NAMALWA (cell line): ENCODE measurements around the gene GRAMD2B.
"Not testable (repeated sequence)": the region's sequence is repeated elsewhere in the genome, so short reads cannot be mapped to it uniquely, and the experiment has no call there.

Source experiments
- DNase-seq: peaks from one replicate; pipeline ENCODE4 v3.0.0-alpha.2; 2015; ENCODE audit warnings: low spot score

GRAMD2B gene, protein sequence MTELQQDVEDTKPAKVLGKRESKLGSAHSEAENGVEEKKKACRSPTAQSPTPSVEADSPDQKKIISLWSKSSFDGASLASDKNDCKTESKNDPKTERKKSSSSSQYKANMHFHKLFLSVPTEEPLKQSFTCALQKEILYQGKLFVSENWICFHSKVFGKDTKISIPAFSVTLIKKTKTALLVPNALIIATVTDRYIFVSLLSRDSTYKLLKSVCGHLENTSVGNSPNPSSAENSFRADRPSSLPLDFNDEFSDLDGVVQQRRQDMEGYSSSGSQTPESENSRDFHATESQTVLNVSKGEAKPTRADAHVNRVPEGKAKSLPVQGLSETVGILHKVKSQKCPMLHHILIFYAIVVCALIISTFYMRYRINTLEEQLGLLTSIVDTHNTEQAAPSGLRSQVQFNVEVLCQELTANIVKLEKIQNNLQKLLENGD

DNA sequence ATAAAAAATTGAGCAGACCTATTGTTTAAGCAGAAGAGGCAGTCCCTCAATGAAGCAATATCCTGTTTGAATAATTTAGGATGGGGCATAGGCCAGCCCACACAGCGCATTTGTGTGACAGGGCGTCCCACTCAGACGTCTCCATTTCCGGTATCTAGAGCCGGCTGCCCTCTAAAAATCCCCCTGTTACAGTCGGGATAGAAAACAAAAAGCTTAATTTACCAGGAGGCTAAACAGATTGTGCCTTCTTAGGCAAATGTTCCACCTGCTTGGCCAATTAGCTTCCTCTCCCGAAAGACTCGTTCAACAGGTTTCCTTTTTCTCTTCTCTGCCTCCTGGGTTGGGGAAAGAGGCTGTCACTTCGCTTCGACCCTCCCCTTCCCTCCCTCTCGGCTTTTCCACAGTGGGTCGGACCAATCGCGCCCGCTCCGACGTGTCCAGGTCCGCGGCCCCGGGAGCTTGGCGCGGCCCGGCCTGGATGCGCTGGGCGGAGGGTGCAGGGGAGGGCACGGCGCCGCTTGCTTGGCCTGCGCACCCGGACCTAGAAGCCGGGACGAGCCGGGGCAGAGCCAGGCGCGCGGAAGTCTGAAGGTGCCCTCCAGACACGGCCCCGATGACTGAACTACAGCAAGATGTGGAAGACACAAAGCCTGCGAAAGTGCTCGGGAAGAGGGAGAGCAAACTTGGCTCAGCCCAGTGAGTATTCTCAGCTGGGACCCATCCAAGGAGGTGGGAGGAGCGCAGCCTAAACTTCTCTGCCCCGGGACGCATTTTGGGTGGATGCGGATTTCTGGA is at the start of gene GRAMD2B:
Gene GRAMD2B (plus strand): TSS at position 416 of the 795 bp plus-strand sequence. CDS start 198 bp downstream, at position 614.
- no peak for DNase-seq

DNA sequence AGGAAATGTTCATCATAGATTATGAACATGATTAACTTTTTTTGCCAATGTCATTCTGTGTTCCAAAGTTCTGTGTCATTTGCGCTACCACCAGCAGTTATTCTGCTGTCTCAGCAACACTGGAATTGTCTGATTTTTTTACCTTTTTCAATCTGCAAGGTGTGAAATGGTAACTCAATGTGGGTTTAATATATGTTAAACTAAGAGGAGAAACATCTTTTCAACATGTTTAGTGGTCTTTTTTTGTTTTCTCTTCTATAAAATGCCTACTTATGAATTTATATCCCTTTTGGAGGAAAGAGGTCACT is 49.1 kb upstream of the GRAMD2B start:
- DNase-seq = no peak

DNA sequence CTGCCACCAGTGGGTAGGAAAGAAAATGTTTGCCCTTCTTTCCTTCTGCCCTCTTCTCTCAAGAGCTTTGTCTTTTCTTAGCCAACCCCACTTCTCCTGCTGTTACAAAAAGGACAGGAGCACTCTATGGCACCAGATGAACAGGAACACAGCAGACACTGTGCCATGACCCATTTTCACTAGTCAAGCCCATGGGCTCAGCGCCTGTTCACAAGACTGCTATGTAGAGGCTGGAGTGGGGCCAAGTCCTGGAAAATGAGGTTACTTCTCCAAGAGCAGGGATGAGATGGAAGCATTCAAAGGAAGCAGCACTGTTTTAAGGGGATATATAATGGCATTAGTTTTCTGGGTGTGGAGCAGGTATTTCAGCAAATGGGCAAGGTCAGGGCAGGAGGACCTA is 46.8 kb upstream of the GRAMD2B start:
- no peak for DNase-seq

DNA sequence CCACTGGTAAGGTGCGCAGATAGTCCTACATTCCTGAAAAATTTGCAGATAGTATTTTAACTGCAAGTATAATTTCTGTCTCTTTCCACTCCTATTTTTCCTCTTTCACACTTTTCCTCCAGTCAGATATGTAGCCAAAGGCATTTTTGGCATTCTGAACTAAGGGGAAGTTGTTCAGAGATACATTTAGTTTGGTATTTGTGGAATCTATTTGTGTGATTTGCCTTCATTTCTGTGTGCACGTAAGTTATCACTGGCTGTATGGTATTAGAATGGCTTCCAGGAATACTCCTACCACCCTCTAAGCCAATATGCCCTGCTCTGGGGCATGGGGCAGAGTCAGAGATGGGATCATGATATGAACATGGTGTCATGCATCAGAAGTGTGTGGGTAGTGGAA is 45.8 kb upstream of the GRAMD2B start:
- no peak for DNase-seq

DNA sequence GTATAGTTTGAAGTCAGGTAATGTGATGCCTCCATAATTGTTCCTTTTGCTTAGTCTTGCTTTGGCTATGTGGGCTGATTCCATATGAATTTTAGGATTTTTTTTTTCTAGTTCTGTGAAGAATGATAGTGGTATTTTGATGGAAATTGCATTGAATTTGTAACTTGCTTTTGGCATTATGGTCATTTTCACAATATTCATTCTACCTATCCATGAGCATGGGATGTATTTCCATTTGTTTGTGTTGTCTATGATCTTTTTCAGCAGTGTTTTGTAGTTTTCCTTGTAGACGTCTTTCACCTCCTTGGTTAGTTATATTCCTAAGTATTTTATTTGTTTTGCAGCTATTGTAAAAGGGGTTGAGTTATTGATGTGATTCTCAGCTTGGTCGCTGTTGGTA is 42.9 kb upstream of the GRAMD2B start:
- DNase-seq = not testable (repeated sequence)

DNA sequence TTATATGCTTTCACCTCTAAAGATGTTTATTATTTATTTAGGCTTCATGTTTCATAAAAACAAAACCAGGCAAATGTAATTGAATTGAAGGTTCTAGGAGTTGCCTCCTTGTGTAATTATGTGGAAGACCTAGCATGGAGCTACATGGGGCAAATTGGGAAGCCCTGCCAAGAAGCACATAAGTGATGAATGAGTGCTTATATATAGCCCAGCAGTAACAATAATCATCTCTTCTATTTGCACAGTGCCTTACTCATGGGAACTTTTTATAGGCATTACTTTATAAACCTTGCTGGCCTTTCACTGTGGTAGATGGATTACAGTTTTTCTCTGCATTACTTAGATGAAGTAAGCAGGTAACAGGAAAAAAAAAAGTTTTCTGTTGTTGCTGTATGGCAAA is 40.0 kb upstream of the GRAMD2B start:
- DNase-seq = no peak

DNA sequence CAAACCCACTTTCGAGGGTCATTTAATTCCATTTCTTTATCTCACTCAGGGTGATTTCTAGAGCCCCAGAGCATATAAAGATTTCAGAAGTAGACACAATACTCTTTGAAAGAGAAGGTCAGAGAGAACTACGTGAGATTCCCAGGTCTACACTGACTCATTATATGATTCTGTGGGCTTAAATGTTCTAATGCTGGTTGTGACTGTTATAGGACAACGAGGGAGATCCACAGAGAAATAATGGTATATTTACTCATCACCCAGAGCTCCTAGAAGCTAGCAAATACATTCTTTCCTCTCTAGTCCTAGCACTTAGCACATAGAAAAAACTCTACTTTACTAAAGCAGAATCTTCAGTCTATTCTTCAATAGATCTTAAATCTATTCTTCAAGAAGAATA is 39.4 kb upstream of the GRAMD2B start:
- DNase-seq = no peak

DNA sequence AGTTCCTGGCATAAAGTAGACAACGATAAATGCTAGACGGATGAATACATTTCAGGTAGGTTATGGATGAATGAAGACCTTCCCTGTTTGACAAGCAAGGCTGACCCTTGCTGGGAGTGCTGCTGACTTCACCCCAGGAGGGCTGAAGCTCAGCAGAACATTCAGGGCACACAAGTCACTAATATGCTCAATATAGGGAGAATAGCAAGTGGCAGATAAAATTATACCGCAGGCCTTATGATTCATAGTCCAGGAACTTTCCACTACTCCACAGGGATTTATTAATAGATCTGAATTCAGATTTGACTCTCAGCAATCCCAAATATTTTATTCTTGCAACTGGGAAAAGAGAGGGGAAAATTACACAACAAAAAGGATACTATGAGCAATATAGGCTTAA is 38.2 kb upstream of the GRAMD2B start:
- no peak for DNase-seq

DNA sequence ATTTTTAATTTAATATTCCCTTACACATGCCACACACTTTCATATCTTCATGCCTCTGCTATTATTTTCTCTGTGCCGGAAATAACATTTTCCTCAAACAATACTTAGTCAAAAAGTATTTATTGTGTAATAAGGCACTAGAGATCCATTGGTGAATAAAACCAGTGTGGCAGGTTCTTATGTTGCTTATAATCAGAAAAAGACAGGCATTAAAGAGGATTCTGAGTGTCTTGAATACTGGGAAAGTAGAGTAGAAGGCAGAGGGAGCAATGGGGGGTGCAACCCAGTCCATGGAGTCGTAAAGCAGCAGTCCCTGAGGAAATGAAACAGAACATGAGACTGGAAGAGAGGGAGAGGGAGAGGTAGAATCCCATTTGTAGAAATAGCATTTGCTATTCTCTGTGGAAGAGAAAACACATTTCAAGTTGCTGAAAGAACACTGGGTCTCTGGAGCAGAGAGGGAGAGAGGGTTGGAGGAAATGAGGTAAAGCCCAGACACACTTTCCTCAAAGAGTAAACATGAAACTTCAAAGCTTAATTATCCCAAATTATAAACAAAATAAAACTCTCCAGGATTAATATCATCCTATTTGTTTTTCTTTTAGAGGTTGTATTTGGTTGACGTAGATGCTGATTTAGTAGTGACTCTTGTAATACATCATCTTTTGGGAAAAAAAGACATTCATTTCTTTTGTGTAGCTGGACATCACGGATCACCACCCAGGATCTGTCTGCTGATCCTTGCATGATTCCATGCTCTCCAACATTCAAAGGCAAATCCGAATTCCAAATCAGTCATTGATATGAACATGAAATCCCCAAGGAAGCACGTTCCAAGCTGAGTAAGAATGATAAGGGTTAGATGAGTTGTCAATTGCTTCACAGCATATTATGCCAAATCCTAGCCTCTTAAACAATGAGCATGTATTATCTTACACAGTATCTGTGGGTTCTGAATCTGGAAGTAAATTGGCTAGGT is 37.4 kb upstream of the GRAMD2B start:
- DNase-seq = no peak

DNA sequence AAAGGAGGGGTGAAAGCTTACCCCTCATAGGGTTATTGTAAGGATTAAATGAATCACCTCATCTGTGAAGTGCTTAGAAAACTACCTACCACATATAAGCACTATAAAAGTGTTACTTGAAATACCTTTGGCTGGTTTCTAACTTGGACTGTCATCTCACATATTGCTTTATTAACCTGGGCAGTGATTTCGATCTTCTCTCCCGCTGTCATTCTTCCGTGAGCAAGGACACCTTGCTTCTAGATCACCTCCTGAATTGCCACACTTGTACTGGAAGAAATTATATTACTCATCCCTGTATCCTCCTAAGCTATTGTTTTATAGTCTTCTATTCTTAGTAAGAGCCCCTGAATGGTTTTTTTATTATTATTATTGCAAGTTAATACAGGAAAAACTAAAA is 34.0 kb upstream of the GRAMD2B start:
- no peak for DNase-seq

DNA sequence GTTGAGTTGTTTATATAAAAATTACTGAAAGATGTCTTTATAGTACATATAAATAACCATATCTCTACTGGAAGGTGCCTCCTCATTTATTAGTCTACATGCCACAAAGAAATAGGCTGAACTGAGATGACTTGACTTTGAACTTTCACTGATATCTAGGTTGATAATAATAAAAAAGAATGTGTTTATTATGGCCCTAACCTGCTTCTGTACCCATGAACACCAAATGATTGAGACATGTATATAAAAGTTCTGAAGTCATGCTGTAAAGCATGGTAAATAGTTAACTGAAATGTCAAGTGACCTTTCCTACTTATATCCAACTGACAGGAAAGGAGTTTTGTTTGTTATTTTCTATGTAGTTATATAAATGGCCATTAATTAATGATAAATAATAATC is 33.2 kb upstream of the GRAMD2B start:
- no peak for DNase-seq

DNA sequence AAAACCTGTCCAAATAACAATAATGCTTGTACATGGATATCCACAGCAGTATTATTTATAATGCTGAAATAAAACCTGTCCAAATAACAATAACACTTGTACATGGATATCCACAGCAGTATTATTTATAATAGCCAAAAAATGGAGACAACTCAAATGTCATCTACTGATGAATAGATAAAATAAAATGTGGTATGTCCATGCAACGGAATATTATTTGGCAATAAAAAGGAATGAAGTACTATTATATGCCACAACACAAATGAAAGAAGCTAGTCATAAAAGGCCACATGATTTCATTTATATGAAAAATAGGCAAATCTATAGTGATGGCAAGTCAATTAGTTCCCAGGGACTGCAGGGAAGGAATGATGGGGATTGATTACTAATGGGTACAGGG is 31.8 kb upstream of the GRAMD2B start:
- no peak for DNase-seq

DNA sequence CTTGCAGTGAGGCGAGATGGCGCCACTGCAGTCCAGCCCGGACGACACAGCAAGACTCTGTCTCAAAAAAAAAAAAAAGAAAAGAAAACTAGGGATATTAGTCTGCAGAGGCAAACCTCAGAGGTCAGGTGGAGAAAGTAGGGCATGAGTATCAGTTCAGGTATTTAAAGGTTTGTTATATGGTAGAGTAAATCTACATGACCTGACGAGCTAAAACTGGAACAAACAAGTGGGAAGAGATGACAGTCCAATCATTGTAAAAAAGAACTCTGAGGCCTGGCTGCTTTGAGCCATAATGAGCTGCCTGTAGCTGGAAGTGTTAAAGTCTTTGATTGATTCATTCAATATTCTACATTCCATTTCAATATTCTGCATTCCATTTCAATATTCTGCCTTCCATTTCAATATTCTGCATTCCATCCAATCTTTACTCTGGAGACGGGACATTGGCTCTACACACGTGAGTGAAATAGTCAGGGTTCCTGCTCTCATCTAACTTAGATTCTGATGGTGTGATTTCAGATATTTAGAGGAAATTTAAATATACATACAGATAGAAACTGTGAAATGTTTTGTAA is 28.9 kb upstream of the GRAMD2B start:
- no peak for DNase-seq

DNA sequence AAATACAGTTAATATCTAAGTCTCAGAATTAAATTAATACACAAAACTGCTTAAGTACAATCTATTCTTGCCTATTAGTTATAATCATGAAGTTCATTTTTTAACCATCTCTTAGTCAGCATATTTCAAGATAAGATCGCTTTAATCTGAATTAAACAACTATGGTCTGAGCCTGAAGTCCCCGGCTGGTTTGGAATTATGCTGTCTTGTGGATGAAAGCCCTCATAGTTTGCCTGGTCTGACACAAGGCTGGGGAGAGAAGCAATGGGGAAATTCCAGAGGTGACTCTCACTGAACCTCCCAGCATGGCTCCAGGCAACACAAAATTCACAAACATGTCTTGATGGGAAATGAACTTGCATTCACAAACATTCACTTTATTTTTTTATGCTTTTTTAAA is 28.0 kb upstream of the GRAMD2B start:
- DNase-seq = no peak

DNA sequence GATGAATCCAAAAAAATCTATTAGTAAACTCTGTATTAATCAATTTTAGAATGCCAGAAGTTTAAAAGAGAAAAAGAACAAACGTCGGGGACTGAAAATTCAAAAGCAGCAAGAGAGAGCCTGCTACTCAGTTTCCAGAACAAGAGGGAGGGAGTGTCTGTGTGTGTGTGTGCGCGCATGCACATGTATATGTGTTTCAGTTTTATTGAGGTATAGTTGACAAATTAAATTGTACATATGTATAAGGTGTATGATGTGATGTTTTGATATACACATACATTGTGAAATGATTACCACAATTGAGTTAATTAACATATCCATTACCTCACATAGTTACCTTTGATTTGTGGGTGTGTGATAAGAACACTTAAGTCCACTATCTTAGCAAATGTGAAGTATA is 27.6 kb upstream of the GRAMD2B start:
- DNase-seq = no peak

DNA sequence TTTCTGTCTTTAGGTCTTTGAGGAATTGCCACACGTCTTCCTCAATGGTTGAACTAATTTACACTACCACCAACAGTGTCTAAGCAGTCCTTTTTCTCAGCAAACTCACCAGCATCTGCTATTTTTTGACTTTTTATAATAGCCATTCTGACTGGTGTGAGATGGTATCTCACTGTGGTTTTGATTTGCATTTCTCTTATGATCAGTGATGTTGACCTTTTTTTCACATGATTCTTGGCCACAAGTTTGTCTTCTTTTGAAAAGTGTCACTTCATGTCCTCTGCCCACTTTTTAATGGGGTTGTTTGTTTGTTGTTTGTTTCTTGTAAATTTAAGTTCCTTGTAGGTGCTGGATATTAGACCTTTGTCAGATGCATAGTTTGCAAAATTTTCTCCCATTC is 26.5 kb upstream of the GRAMD2B start:
- not testable (repeated sequence) for DNase-seq

DNA sequence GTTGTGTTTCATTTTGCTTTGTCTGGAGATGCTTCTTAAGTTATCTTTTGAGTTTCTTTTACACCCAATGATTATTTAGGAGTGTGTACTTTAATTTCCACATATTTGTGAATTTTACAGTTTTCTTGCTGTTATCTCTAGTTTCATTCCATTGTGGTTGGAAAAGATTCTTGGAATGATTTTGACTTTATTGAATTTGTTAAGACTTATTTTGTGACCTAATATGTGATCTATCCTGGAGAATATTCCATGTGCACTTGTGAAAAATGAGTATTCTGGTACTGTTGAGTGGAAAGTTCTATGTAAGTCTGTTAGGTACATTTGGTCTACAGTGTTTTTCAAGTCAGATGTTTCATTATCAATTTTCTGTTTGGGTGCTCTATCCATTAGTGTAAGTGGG is 24.4 kb upstream of the GRAMD2B start:
- DNase-seq = no peak

DNA sequence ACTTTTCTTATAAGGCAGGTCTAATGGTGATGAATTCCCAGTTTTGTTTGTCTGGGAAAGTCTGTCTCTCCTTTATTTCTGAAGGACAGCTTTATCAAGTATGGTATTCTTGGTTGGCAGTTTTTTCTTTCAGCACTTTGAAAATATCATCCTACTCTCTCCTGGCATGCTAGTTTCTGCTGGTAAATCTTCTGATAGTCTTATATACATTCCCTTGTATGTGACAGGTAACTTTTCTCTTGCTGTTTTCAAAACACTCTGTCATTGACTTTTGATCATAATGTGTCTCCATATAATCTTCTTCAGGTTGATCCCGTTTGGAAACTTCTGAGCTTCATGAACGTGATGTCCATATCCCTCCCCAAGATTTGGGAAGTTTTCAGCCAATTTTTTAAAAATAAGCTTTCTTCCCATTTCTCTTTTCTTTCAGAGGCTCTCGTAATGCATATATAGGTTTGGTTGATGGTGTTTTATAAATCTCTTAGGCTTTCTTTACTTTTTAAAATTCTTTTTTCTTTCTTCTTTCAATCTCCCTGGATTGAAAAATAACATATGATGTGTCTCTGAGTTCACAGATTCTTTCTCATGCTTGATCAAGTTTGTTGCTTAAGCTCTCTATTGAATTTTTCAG is 22.5 kb upstream of the GRAMD2B start:
- DNase-seq = no peak

DNA sequence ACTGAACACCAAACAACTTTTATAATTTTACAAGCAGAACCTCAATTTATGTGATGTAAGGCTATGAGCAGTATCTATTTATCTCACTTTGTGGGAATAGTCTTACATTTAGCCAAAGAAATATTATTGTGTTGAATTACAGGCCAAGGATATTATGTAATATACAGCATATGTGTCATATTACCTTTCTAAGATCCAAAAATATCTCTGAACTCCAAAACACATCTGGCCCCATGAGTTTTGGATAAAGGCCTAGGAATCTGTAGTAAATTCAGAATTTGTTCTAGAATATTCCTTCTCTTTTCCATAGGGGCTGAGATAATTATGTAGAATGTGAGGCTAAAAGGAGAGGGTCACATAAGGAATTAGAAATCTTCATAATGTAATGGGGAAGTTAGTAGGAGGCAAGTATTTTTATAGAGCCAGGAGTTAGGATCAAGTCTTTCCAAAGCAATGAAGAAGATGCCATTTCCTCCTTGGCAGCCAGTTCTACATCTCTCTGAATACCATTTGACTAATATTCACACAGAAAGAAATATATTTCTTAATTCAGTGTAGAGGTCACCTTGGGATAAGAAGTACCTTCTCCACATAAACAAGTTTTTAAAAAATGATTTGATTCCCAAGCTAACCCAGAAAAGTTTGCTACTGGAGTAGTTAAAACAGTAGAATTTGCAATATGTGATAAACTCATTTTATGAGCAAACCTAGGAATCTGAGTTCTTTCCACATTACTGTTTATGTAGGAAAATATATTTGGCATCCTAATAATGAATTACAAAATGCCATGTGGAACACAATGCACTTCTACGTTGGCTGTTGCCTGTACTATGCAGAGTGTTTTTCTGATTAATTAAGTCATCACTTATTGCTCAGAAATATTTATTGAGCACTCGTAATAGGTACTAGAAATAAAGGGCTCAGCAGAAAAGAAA is 20.3 kb upstream of the GRAMD2B start:
- no peak for DNase-seq

DNA sequence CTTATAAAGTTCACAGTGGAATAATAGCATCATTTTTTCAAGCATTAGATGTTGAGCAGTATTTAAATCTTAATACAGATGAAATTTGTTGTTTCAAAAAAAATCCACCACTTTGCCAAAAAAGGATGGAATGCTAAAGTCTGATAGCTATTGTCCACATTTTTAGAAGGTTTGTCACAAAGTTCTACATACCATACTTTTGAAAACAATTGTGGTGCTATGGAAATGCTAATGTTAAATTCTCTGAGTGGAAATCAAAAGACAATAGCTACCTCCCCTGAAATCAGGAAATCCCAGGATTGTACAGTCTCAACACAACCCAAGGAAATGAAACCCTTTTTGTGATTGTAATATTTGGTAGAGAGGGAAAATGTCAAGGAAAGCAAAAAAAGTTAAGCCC is 19.3 kb upstream of the GRAMD2B start:
- DNase-seq = no peak
